H1 (cell line): ENCODE data around the gene S100PBP. TPM values are rescaled to one million over a fixed set of nuclear protein-coding genes. Genes with fewer than 3 reads are reported as not detected.

Source experiments
- CTCF ChIA-PET: fragments of 300-600 bp; sonication (Branson Sonifier 250); formaldehyde crosslinking; loops from one replicate; lab custom pipeline; 2021; ENCODE audit not compliant: partially characterized antibody; lab: Charles Lee
- POLR2A ChIA-PET: fragments of 300-600 bp; sonication (Branson Sonifier 250); formaldehyde crosslinking; loops from one replicate; lab custom pipeline; 2021; ENCODE audit warnings: inconsistent platforms; ENCODE audit not compliant: partially characterized antibody; lab: Charles Lee
- DNase-seq, 2 experiments: peaks; one replicate each; pipeline versions ENCODE4 v3.0.0 to v3.0.0-alpha.2; 2010 to 2022; ENCODE audit warnings: low spot score in 2 of 2, low read depth in 1 of 2, mixed read lengths in 1 of 2
- FAIRE-seq: peaks from 2 replicates; lab custom pipeline; 2011; peaks lifted over from hg19 to GRCh38; lab: Jason Lieb, UNC
- H2AFZ ChIP-seq: 2 replicates; pipeline ENCODE4 v1.8.1; 2012; ENCODE audit warnings: low read length, inconsistent platforms
- H2AK5ac ChIP-seq: 2 replicates; pipeline ENCODE4 v1.6.1; 2013; ENCODE audit warnings: low read depth, low read length
- H2BK120ac ChIP-seq: replicated peaks from 2 replicates; pipeline ENCODE3; 2013; ENCODE audit warnings: low read depth, low read length, inconsistent platforms
- H2BK12ac ChIP-seq: 2 replicates; pipeline ENCODE4 v1.6.1; 2013; ENCODE audit warnings: low read depth, low read length
- H2BK15ac ChIP-seq: 2 replicates; pipeline ENCODE4 v1.6.1; 2013; ENCODE audit warnings: low read length
- H2BK20ac ChIP-seq: 2 replicates; pipeline ENCODE4 v1.6.1; 2013; ENCODE audit warnings: low read length
- H2BK5ac ChIP-seq: 2 replicates; pipeline ENCODE4 v1.6.1; 2013; ENCODE audit warnings: low read depth, low read length
- H3K14ac ChIP-seq: 2 replicates; pipeline ENCODE4 v1.6.1; 2013; ENCODE audit warnings: inconsistent platforms; ENCODE audit not compliant: insufficient read length
- H3K18ac ChIP-seq: 2 replicates; pipeline ENCODE4 v1.6.1; 2013; ENCODE audit warnings: low read length; ENCODE audit errors: extremely low read depth
- H3K23ac ChIP-seq: 2 replicates; pipeline ENCODE4 v1.6.1; 2013; ENCODE audit warnings: inconsistent platforms; ENCODE audit not compliant: insufficient read length
- H3K23me2 ChIP-seq: 2 replicates; pipeline ENCODE4 v1.6.1; 2013; ENCODE audit warnings: low read depth, low read length
- H3K27ac ChIP-seq: 2 replicates; pipeline ENCODE4 v1.6.1; 2011; ENCODE audit warnings: low read depth, low read length, inconsistent platforms
- H3K27me3 ChIP-seq, 4 experiments: replicated peaks in 1 of 4; 1 replicate in 1 of 4; 2 replicates in 3 of 4; pipeline versions ENCODE4 v1.6.1 to v1.8.1; 2011 to 2013; ENCODE audit warnings: low read length in 3 of 4, mild to moderate bottlenecking in 3 of 4, inconsistent platforms in 2 of 4, mixed read lengths in 2 of 4, moderate library complexity in 1 of 4; ENCODE audit not compliant: control insufficient read depth in 3 of 4, insufficient read depth in 3 of 4; ENCODE audit errors: extremely low read depth in 1 of 4
- H3K36me3 ChIP-seq, 4 experiments: 2 replicates each; pipeline versions ENCODE4 v1.6.1 to v1.8.1; 2011 to 2013; ENCODE audit warnings: mild to moderate bottlenecking in 4 of 4, low read length in 3 of 4, moderate library complexity in 2 of 4, control low read depth in 1 of 4, inconsistent platforms in 1 of 4; ENCODE audit not compliant: insufficient read depth in 4 of 4, control insufficient read depth in 2 of 4
- H3K4ac ChIP-seq: replicated peaks from 2 replicates; pipeline ENCODE3; 2013; ENCODE audit warnings: low read length, low read depth, mixed read lengths, inconsistent platforms; ENCODE audit not compliant: insufficient read length
- H3K4me1 ChIP-seq, 4 experiments: replicated peaks in 1 of 4; 1 replicate in 1 of 4; 2 replicates in 3 of 4; pipeline versions ENCODE4 v1.6.1 to v1.8.1; 2011 to 2013; ENCODE audit warnings: low read length in 3 of 4, inconsistent platforms in 2 of 4, mixed read lengths in 1 of 4; ENCODE audit not compliant: insufficient read depth in 4 of 4, control insufficient read depth in 3 of 4
- H3K4me2 ChIP-seq, 2 experiments: 2 replicates each; pipeline versions ENCODE4 v1.6.1 to v1.8.1; 2011 to 2013; ENCODE audit warnings: low read depth in 2 of 2, low read length in 2 of 2, control low read depth in 1 of 2, inconsistent platforms in 1 of 2, mild to moderate bottlenecking in 1 of 2; ENCODE audit not compliant: insufficient read depth in 1 of 2
- H3K4me3 ChIP-seq, 4 experiments: fragments of 200-600, 300-600 bp in 1 of 4; sonication (generic), shearing (Covaris generic), sonication (Bioruptor Twin) in 1 of 4; 2 replicates each; pipeline versions ENCODE4 v1.5.1 to v1.8.1; 2011 to 2016; ENCODE audit warnings: low read length in 4 of 4, low read depth in 3 of 4, control low read depth in 2 of 4, inconsistent platforms in 2 of 4, mild to moderate bottlenecking in 2 of 4, mixed read lengths in 1 of 4, moderate library complexity in 1 of 4; ENCODE audit not compliant: insufficient read depth in 2 of 4; ENCODE audit errors: extremely low read depth in 1 of 4
- H3K56ac ChIP-seq: replicated peaks from 2 replicates; pipeline ENCODE3; 2013; ENCODE audit warnings: low read depth, mild to moderate bottlenecking, mixed read lengths, low read length, inconsistent platforms; ENCODE audit not compliant: insufficient read length
- H3K79me1 ChIP-seq: 2 replicates; pipeline ENCODE4 v1.6.1; 2013; ENCODE audit warnings: low read depth, low read length, control low read depth
- H3K79me2 ChIP-seq, 2 experiments: 2 replicates each; pipeline versions ENCODE4 v1.6.1 to v1.8.1; 2012 to 2013; ENCODE audit warnings: low read length in 2 of 2, mild to moderate bottlenecking in 2 of 2, inconsistent platforms in 1 of 2; ENCODE audit not compliant: insufficient read depth in 2 of 2, control insufficient read depth in 1 of 2
- H3K9ac ChIP-seq, 4 experiments: replicated peaks in 1 of 4; 1 replicate in 1 of 4; 2 replicates in 3 of 4; pipeline versions ENCODE4 v1.6.1 to v1.8.1; 2011 to 2013; ENCODE audit warnings: low read depth in 3 of 4, low read length in 3 of 4, control low read depth in 2 of 4, mild to moderate bottlenecking in 2 of 4, moderate library complexity in 2 of 4, inconsistent platforms in 1 of 4; ENCODE audit errors: extremely low read depth in 1 of 4
- H3K9me3 ChIP-seq, 2 experiments: 2 replicates each; pipeline versions ENCODE4 v1.6.1 to v1.8.1; 2012 to 2013; ENCODE audit warnings: mild to moderate bottlenecking in 2 of 2, moderate library complexity in 2 of 2, control low read depth in 1 of 2, inconsistent platforms in 1 of 2, low read depth in 1 of 2, low read length in 1 of 2, mixed read lengths in 1 of 2; ENCODE audit not compliant: insufficient read depth in 2 of 2
- H4K20me1 ChIP-seq, 2 experiments: replicated peaks in 1 of 2; 2 replicates each; pipeline versions ENCODE3 to v1.8.1; 2011 to 2013; ENCODE audit warnings: inconsistent platforms in 2 of 2, low read length in 2 of 2, mild to moderate bottlenecking in 1 of 2; ENCODE audit not compliant: insufficient read depth in 2 of 2, control insufficient read depth in 1 of 2
- H4K5ac ChIP-seq: 2 replicates; pipeline ENCODE4 v1.6.1; 2013; ENCODE audit warnings: low read length, low read depth, mixed read lengths, inconsistent platforms; ENCODE audit not compliant: insufficient read length
- H4K8ac ChIP-seq: 2 replicates; pipeline ENCODE4 v1.8.0; 2013; ENCODE audit warnings: mild to moderate bottlenecking, moderate library complexity, low read length, inconsistent platforms; ENCODE audit not compliant: insufficient read depth; ENCODE audit errors: extremely low read depth
- H4K91ac ChIP-seq: replicated peaks from 2 replicates; pipeline ENCODE3; 2013; ENCODE audit warnings: low read length, mixed read lengths, inconsistent platforms; ENCODE audit not compliant: insufficient read length
- POLR2AphosphoS5 ChIP-seq: IDR thresholded peaks from 2 replicates; pipeline ENCODE4 v1.6.1; 2011; ENCODE audit warnings: low read depth, low read length
- WGBS, 2 experiments: shearing (Covaris generic) in 1 of 2; methylation state at CpG; one replicate each; pipeline versions ENCODE4 v1.1.6 to v1.1.7; 2013 to 2015; ENCODE audit warnings: low lambda C conversion rate in 2 of 2, mixed read lengths in 2 of 2, inconsistent platforms in 1 of 2, low coverage in 1 of 2, missing lambda C conversion rate in 1 of 2; ENCODE audit not compliant: insufficient replicate concordance in 2 of 2, insufficient coverage in 1 of 2, insufficient read length in 1 of 2; ENCODE audit errors: extremely low coverage in 1 of 2, missing lambda C conversion rate in 1 of 2; 5-methylcytosine and 5-hydroxymethylcytosine counted together
- polyA plus RNA-seq, 7 experiments: library from polyadenylated mRNA; depleted of rRNA in 3 of 7; stranded (reverse) in 5 of 7; unstranded in 2 of 7; fragments of >200 nt in 5 of 7; fragments of 200-250 nt in 2 of 7; gene quantifications; 1 replicate in 5 of 7; 2 replicates in 1 of 7; 4 replicates in 1 of 7; pipeline versions ENCODE4 v1.2.1 to v1.2.3, GENCODE V29; 2011 to 2013; ENCODE audit warnings: missing spikeins in 2 of 7, mixed read lengths in 2 of 7
- total RNA-seq: library from RNA; stranded (reverse); fragmentation: NEBNext Ultra II Directional; extraction: Animal tissue kit (Norgen Biotek cat#: 25700); gene quantifications from 2 replicates; pipeline ENCODE4 v1.2.1, GENCODE V29; 2021

Gene S100PBP
- total and polyA plus RNA-seq, 2 of the 8 experiments (the other 6 are each of a cell fraction or from before 2014, with no cell fraction given) = 43.8 to 68.3 TPM

DNA sequence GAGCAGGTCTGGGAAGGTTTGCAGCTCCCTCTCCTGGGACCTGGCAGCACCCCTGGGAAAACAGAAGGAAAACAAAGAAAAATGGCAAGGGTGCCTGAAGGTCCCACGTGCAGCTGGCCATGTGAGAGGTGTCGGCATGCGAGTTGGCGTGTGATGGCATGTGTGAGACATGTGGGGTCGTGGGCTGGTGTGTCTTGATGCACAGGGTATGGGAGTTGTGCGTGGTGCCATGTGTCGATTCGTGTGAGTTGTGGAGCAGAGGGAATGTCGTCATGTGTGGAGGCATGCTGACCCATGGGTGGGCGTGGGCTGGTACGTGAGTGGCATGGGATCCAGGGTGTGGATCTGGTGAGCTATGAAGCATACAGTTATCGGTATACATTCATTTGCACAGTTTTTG lies 70.2 kb downstream of the S100PBP start:
- Histone ChIP-seq H2BK15ac (no peak overlapping the region), H3K9ac (no peak overlapping the region), H3K4me1 (peaks cover 0 to 9% (median 3%) of the 10 kb centered on the region in 4 experiments; a peak in 5 of 7 replicates), H3K27me3 (peaks cover 5 to 55% (median 31%) of the 10 kb centered on the region in 4 experiments), H3K4me3 (no peak overlapping the region), H3K9me3 (peaks cover 0 to 4% of the 10 kb centered on the region in 2 experiments; a peak in 1 of 4 replicates), H3K79me1 (no peaks in the 10 kb centered on the region), H3K14ac (no peak overlapping the region), H2BK20ac (no peak overlapping the region), H3K23me2 (peaks cover 5% of the 10 kb centered on the region; the same call in 1 of the 2 replicates), H2BK5ac (no peak overlapping the region), H3K56ac (no peak overlapping the region), H3K4ac (no peak overlapping the region), H4K91ac (no peak overlapping the region), H3K23ac (no peak overlapping the region), H3K79me2 (no peaks in the 10 kb centered on the region), H3K4me2 (no peak overlapping the region), H3K27ac (no peak overlapping the region), H3K18ac (no peak overlapping the region; the same call in 1 of the 2 replicates), H2BK120ac (no peak overlapping the region), H2BK12ac (no peak overlapping the region), H4K8ac (no peak overlapping the region), H3K36me3 (no peaks in the 10 kb centered on the region), H4K5ac (no peak overlapping the region), H2AFZ (no peak overlapping the region), H4K20me1 (peaks cover 0 to 18% of the 10 kb centered on the region in 2 experiments), H2AK5ac (peak overlapping the region; percentile 75; the same call in 1 of the 2 replicates)
- WGBS, 2 experiments = 80% methylated on average over 12 of the region's 12 CpGs; no CpG with 5 or more reads in 1 of the 2 experiments
- ChIA-PET POLR2A (no interaction called here), CTCF (interaction anchor here (1.0 to 19.0 kb wide), 6 partner anchors 5 to 552 kb away, joined by 3 to 382 read pairs (median 5); partner anchors contain the start of genes AZIN2, FNDC5 and HPCA)
- no peak for TF ChIP-seq POLR2AphosphoS5
- FAIRE-seq = no peak
- DNase-seq = no peak
